ENCODE data around the gene HIVEP3.

GRCh38 chr1:41629141-41629540 lies 289.6 kb downstream of the HIVEP3 start:
- TF ChIP-seq CTCF (IDR thresholded peaks at IDR 0.05) (no peak), EZH2 (IDR thresholded peaks at IDR 0.05; ENCODE audit: borderline replicate concordance, insufficient read depth, low read depth, low read length, poor library complexity, severe bottlenecking) (no peak)
